Left forelimb (tissue), 1 donor: ENCODE data around the gene MUSK.
"Not testable (repeated sequence)": the region's sequence is repeated elsewhere in the genome, so short reads cannot be mapped to it uniquely, and the experiment has no call there.

Experiments
- DNase-seq: peaks from one replicate; pipeline ENCODE4 v3.0.0-alpha.2; 2018; ENCODE audit warnings: low spot score

The MUSK gene

DNA sequence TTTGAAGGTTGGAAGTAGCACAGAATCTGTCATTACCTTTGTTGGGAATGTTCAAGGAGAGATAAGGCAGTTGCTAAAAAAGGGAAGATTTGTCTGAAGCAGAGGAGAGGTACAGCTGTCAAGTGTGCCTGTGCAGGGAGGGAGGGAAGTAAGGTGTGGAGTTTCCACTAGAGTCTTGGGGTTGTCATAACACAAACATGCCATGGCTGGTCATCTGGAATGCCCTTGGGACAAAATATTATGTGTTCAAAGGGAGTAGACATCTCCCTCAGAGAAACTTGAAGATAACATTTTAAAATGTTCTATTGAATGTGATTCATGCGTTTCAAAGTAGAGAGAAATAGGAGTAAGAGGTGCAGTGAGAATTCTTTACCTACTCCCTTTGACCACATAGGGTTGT lies 95.0 kb downstream of the MUSK start:
- DNase-seq, result no peak

- DNase-seq, result no peak
Observed at GRCh38 chr9:110764006-110764405, 95.4 kb downstream of the MUSK start.

DNA sequence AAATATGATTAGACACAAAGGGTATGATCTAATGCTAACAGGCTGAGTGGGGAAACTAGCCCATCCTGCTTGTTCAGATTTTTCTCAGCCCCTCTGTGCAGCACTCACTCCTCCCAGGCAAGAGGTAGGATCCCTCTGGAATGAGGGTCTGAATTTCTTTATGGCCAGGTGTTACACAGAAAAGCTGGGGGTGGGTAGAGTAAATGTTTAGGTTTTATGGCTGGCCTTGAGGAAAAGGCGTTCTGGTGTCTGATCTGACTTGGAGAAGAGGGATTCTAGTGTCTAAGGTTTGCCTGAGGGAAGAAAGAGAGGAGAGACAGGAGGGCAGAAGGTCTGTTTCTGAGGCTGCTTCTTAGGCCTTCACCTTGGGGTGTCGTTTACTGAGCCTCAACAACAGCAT lies 97.3 kb downstream of the MUSK start:
- no peak for DNase-seq

DNA sequence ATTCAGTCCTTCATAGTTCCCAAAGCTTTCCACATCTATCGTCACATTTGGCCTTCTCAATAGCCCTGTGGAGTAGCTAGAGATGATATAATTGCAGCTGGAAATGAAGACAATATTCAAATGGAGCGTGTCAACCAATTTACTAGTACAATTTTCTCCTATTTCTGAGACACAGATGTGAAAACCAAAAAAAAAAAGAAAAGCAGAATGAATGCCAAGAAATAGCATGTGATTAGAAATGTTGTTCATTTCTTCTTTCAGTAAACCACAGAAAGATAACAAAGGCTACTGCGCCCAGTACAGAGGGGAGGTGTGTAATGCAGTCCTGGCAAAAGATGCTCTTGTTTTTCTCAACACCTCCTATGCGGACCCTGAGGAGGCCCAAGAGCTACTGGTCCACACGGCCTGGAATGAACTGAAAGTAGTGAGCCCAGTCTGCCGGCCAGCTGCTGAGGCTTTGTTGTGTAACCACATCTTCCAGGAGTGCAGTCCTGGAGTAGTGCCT lies 99.0 kb downstream of the MUSK start:
- no peak for DNase-seq

DNA sequence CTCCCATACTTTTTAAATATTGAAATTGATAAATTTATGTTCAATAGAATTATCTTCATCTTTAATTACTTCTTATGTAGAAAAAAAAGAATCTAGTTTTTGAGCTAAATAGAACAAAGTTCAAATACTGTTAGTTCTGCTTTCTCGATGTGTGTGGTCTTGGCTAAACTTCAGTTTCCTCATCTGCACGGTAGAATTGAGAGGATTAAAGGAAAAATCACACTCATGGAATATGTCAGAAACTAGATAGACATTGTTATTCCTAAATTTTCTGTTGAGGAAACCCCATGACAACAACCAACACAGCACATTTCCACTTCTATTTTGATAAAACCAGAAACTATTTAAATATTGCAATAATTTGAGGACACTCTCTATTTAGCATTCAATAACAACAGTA lies 100.3 kb downstream of the MUSK start:
- DNase-seq, result no peak

- DNase-seq, result no peak
Observed at GRCh38 chr9:110769667-110770066, 101.1 kb downstream of the MUSK start.

DNA sequence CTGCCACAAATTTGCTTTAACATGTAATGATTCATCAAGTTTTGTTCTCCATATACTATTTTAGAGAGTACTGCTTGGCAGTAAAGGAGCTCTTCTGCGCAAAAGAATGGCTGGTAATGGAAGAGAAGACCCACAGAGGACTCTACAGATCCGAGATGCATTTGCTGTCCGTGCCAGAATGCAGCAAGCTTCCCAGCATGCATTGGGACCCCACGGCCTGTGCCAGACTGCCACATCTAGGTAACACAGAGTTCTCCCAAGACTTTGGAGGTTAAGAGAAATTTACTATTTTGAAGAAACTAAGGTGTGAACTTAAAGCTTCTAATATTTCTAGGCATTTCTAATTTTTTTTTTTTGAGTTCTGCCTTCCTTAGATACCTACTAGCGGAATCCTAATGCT lies 107.1 kb downstream of the MUSK start:
- no peak for DNase-seq

GRCh38 chr9:110776221-110776620 lies 107.6 kb downstream of the MUSK start:
- no peak for DNase-seq

- DNase-seq, result no peak
Observed at GRCh38 chr9:110777196-110777875, 108.7 kb downstream of the MUSK start.

- no peak for DNase-seq
Observed at GRCh38 chr9:110777876-110778215, 109.3 kb downstream of the MUSK start.

- DNase-seq, result no peak
Observed at GRCh38 chr9:110782701-110783100, 114.1 kb downstream of the MUSK start.

DNA sequence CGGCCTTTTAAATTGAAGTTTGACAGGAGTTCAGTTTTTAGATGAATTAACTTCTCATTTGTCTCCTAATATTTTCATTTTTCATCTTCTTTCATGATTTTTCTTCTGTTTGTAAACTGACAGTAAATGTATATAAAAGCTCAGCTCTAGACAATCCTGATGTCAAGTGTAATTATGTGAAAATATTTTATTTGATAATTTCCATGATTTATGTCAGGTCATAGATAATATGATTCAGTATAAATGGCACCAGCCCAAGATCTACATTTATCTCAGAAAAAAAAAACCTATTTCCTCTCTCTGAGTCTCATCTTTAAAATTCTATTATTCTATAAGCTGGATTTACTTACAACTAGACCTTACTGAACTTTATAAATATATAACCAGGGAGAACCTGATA lies 115.7 kb downstream of the MUSK start:
- DNase-seq, result no peak

GRCh38 chr9:110785166-110785565 lies 116.6 kb downstream of the MUSK start:
- DNase-seq, result no peak

DNA sequence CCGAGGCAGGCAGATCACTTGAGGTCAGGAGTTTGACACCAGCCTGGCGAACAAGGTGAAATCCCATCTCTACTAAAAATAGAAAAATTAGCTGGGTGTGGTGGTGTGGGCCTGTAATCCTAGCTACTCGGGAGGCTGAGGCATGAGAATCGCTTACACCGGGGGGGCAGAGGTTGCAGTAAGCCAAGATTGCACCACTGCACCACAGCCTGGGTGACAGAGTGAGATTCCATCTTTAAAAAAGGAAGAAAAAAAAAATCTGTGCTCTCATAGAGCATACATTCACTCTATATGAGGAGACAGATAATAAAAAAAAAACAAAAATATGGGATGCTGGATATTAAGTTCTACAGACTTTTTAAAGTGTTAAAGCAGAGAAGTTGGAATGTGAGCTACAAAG lies 119.8 kb downstream of the MUSK start:
- DNase-seq, result not testable (repeated sequence)

DNA sequence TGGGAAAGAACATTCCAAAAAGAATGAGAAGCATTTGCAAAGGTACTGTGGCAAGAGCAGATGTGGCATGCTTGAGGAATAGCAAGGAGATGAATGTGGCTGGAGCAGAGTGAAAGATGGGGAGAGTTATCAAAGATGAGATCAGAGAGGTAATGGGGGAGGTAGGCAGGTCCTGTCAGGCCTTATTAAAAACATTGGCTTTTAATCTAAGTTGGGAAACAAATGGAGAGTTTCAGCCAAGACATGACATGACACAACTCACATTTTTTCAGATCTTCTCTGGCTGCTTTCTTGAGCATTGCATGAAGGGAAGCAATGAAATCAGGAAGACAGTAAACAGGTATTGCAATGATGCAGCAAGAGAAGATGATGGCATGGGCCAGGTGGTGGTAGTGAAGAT lies 120.3 kb downstream of the MUSK start:
- no peak for DNase-seq

DNA sequence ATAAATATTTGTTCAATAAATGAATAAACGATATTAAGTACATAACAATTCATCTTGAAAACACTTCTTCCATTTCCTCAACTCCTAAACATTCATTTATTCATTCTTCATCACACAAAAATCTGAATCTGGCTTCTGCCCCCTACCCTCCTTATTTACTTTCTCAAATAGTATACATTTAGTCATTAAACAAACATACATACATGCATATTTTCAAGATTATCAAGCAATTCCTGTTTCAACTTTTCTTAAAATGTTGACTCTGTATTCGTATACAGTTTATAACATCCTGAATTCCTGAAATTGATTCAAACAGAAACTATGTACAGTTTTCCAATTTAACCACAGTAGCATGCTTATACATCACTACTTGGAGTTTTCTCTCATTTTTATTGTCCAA lies 129.0 kb downstream of the MUSK start:
- DNase-seq, result no peak

GRCh38 chr9:110799396-110799795 lies 130.8 kb downstream of the MUSK start:
- no peak for DNase-seq

DNA sequence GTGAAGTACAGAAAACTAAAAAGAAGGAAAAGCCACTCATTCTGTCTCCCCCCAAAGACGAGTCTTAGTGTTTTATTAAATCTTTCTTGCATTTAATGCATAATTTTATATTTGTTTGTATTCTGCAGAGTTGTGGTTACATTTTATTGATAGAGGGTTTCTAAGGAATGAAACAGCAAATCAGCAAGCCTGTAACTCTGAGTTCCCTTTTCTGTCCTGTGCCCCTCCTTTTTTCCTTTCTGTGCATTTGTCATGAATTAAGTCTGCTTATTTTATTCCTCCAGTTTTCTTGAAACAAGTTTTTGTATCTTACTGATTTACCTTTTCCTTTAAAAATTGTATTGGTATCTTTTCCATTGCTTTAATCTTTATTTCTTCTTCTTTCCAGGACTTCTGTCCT lies 132.8 kb downstream of the MUSK start:
- no peak for DNase-seq

GRCh38 chr9:110802416-110803035 lies 133.9 kb downstream of the MUSK start:
- DNase-seq, result no peak

- no peak for DNase-seq
Observed at GRCh38 chr9:110807956-110808598, 139.5 kb downstream of the MUSK start.

GRCh38 chr9:110808599-110808980 lies 140.0 kb downstream of the MUSK start:
- no peak for DNase-seq

DNA sequence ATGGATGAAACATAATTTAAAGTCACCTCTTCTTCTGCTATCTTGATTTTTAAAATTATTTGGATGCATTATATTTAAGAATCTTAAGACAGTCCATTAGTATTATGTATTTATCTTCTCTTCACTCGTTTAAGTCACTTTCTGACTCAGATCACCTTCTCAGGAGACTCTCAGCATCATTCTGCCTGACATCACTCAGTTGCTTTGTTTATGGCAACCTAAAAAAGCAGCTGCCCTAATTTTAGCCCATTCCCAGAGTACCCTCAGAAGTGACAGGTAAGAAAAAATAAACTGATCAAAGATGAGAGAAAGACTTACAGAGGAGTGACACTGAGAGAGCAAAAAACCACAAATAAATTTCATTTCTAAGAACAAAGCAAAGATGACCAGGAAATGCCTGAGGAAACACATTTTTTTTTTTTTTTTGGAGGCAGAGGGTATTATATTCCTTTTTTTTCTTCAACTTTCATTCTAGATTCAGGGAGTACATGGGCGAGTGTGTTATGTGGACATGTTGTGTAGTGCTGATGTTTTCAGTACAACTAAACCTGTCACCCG lies 140.5 kb downstream of the MUSK start:
- no peak for DNase-seq

DNA sequence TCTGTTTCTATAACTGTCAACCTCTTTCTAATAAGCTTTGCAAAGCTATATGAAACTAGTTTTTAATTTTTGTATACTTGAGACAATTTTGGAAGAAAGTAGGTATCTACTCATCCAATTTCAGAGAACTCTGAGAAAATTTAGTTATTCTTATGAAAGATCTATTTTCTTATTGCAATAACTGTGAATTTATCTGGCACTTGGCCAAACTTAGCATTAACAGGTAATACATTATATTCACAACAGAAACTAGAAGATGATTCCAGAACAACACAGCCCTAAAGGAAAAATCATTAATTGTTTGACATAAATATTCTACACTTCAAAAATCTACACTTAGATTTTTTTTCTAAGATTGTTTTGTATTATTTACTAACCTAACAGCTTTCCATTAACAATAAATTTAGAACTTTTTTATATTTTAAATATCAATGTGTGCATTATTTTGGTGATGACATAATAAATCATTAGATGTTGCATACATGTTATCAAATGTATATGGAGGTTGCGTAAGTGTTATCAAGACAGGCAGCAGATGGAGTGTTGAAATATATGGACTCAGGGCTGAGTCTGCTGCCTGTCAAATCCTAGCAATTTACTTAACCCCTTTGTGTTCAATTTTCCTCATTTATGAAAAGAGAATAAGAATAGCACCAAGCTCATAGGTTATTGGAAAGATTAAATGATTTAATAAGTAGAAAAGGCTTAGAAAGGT lies 141.8 kb downstream of the MUSK start:
- DNase-seq, result no peak
